Measurements from ENCODE around the gene NPEPPS.

GRCh38 chr17:47660064-47660492 lies 129.2 kb downstream of the NPEPPS start:
- TF ChIP-seq CTCF (conservative IDR thresholded peaks at IDR 0.05) = no peak
- no peak for TF ChIP-seq ZFX (IDR thresholded peaks at IDR 0.05)
